Measurements from ENCODE around the gene HCN1. TPM values are rescaled to one million over a fixed set of nuclear protein-coding genes. Genes with fewer than 3 reads are reported as not detected.

HCN1 gene
- total RNA-seq, 4 donors from 2014 or later, result 0.22 TPM; not detected in 3

GRCh38 chr5:45677524-45677923 lies 18.7 kb downstream of the HCN1 start:
- TF ChIP-seq CTCF (IDR thresholded peaks at IDR 0.05; ENCODE audit: low read depth), result no peak

- no peak for TF ChIP-seq CTCF (IDR thresholded peaks at IDR 0.05; ENCODE audit: low read depth)
Measured at GRCh38 chr5:45672271-45672670, 23.9 kb downstream of the HCN1 start.

GRCh38 chr5:45648744-45649143 lies 47.4 kb downstream of the HCN1 start:
- no peak for TF ChIP-seq CTCF (IDR thresholded peaks at IDR 0.05; ENCODE audit: low read depth)

- no peak for TF ChIP-seq CTCF (IDR thresholded peaks at IDR 0.05; ENCODE audit: low read depth)
Measured at GRCh38 chr5:45643056-45643455, 53.1 kb downstream of the HCN1 start.

- TF ChIP-seq CTCF (IDR thresholded peaks at IDR 0.05; ENCODE audit: low read depth), result no peak
Measured at GRCh38 chr5:45642370-45642769, 53.8 kb downstream of the HCN1 start.

- no peak for TF ChIP-seq CTCF (IDR thresholded peaks at IDR 0.05; ENCODE audit: low read depth)
Measured at GRCh38 chr5:45639040-45639439, 57.1 kb downstream of the HCN1 start.

- TF ChIP-seq CTCF (IDR thresholded peaks at IDR 0.05; ENCODE audit: low read depth), result no peak
Measured at GRCh38 chr5:45627076-45627656, 69.0 kb downstream of the HCN1 start.

All from subcutaneous adipose tissue (tissue), 4 donors.